ENCODE results near the gene WDR70. TPM values are rescaled to one million over a fixed set of nuclear protein-coding genes. Genes with fewer than 3 reads are reported as not detected.

The WDR70 gene
- total and polyA plus RNA-seq, 2 of the 8 experiments (the other 6 are each of a cell fraction or from before 2014, with no cell fraction given): 10.6 to 37.4 TPM

DNA sequence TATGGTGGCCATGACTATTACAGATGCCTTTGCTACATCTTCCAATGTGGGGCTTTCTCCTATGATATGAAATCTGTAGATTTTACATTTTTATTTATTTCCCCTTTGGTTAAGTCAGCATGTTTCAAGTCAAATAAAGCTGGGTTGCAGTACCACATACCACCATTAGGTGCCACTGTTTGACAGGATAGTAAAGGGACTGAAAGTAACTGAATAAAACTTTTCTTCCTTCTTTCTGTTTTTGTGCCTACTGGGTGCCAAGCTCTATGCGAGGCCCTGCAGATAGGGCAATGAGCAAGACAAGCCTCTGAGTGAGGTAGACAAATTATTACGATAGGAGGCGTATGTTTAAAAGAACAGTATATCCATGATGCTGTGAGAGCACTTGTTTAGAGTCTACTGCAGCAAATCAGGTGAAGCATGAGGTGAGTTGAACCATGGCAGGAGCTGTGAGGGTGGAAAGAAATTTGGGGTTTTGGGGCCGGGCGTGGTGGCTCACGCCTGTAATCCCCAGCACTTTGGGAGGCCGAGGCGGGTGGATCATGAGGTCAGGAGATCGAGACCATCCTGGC is 395.9 kb downstream of the WDR70 start:
- TF ChIP-seq GTF2F1 (IDR thresholded peaks at IDR 0.05; ENCODE audit: borderline replicate concordance, low read depth, low read length) (no peak), SAP30 (IDR thresholded peaks at IDR 0.05; ENCODE audit: insufficient read depth, insufficient replicate concordance, low read length) (no peak), TEAD4 (IDR thresholded peaks at IDR 0.05; ENCODE audit: low read depth, low read length) (peak; percentile 58), HDAC2 (IDR thresholded peaks at IDR 0.05; ENCODE audit: borderline replicate concordance in 1 of 2, low read depth in 2 of 2, low read length in 2 of 2) (no peak), MAFK (IDR thresholded peaks at IDR 0.05; ENCODE audit: low read depth, low read length) (0 out of 2 replicates have a peak, but pooled peaks have one; percentile 4), RAD21 (IDR thresholded peaks at IDR 0.05 in 1 of 2, conservative IDR thresholded peaks at IDR 0.05 in 1 of 2; ENCODE audit: low read depth in 2 of 2, low read length in 2 of 2) (peak; percentile 69 to 70), CTCF (IDR thresholded peaks at IDR 0.05; ENCODE audit: control extremely low read depth in 1 of 3, insufficient read depth in 1 of 3, low read depth in 1 of 3, low read length in 3 of 3) (peak in 2 of 3 experiments; percentile 32 to 68; a peak in 2 of 4 replicates), ZNF274 (IDR thresholded peaks at IDR 0.05; ENCODE audit: borderline replicate concordance, extremely low read depth, low read length) (no peak)
- Histone ChIP-seq H4K20me1 (replicated peaks in 1 of 2; ENCODE audit: control insufficient read depth in 1 of 2, insufficient read depth in 2 of 2, low read length in 2 of 2) (no peaks in the 10 kb centered on the region), H2AFZ (ENCODE audit: low read length) (no peak overlapping the region), H4K8ac (ENCODE audit: extremely low read depth, insufficient read depth, low read length) (no peak overlapping the region), H3K79me2 (ENCODE audit: control insufficient read depth in 1 of 2, insufficient read depth in 2 of 2, low read length in 2 of 2) (no peaks in the 10 kb centered on the region), H3K23me2 (ENCODE audit: low read depth, low read length) (no peaks in the 10 kb centered on the region), H3K4me3 (ENCODE audit: extremely low read depth in 1 of 4, insufficient read depth in 2 of 4, low read depth in 3 of 4, low read length in 4 of 4) (no peak overlapping the region), H3K27me3 (replicated peaks in 1 of 4; ENCODE audit: control insufficient read depth in 3 of 4, extremely low read depth in 1 of 4, insufficient read depth in 3 of 4, low read length in 3 of 4) (no peaks in the 10 kb centered on the region), H3K23ac (ENCODE audit: insufficient read length) (no peak overlapping the region), H4K5ac (ENCODE audit: insufficient read length, low read depth, low read length) (no peak overlapping the region), H3K18ac (ENCODE audit: extremely low read depth, low read length) (no peak overlapping the region), H3K4me1 (replicated peaks in 1 of 4; ENCODE audit: control insufficient read depth in 3 of 4, insufficient read depth in 4 of 4, low read length in 3 of 4) (no peaks in the 10 kb centered on the region), H3K9me3 (ENCODE audit: insufficient read depth in 2 of 2, low read depth in 1 of 2, low read length in 1 of 2) (peaks cover 9 to 14% of the 10 kb centered on the region in 2 experiments; a peak in 3 of 4 replicates), H3K27ac (ENCODE audit: low read depth, low read length) (no peak overlapping the region), H3K4me2 (ENCODE audit: insufficient read depth in 1 of 2, low read depth in 2 of 2, low read length in 2 of 2) (no peak overlapping the region), H2BK120ac (replicated peaks; ENCODE audit: low read depth, low read length) (no peak overlapping the region), H3K36me3 (ENCODE audit: control insufficient read depth in 2 of 4, insufficient read depth in 4 of 4, low read length in 3 of 4) (no peaks in the 10 kb centered on the region), H3K9ac (replicated peaks in 1 of 4; ENCODE audit: extremely low read depth in 1 of 4, low read depth in 3 of 4, low read length in 3 of 4) (no peak overlapping the region), H2BK20ac (ENCODE audit: low read length) (no peak overlapping the region), H3K79me1 (ENCODE audit: low read depth, low read length) (no peaks in the 10 kb centered on the region), H2BK5ac (ENCODE audit: low read depth, low read length) (no peak overlapping the region), H2AK5ac (ENCODE audit: low read depth, low read length) (no peak overlapping the region), H3K56ac (replicated peaks; ENCODE audit: insufficient read length, low read depth, low read length) (no peak overlapping the region), H2BK12ac (ENCODE audit: low read depth, low read length) (no peak overlapping the region), H3K4ac (replicated peaks; ENCODE audit: insufficient read length, low read depth, low read length) (no peak overlapping the region), H2BK15ac (ENCODE audit: low read length) (no peak overlapping the region), H4K91ac (replicated peaks; ENCODE audit: insufficient read length, low read length) (no peak overlapping the region), H3K14ac (ENCODE audit: insufficient read length) (no peak overlapping the region)
- ChIA-PET CTCF (ENCODE audit: partially characterized antibody) (interaction anchor here (0.6 to 5.0 kb wide), 41 partner anchors 9 to 452 kb away, joined by 3 to 42 read pairs (median 4); no protein-coding TSS in a partner anchor), POLR2A (ENCODE audit: partially characterized antibody) (no interaction called here)
- WGBS, 2 experiments (ENCODE audit: extremely low coverage in 1 of 2, insufficient coverage in 1 of 2, insufficient read length in 1 of 2, insufficient replicate concordance in 2 of 2, low coverage in 1 of 2, low lambda C conversion rate in 2 of 2, missing lambda C conversion rate in 1 of 2): 96% methylated on average over 9 of the region's 9 CpGs; no CpG with 5 or more reads in 1 of the 2 experiments
- DNase-seq (ENCODE audit: low read depth in 1 of 2, low spot score in 2 of 2) (peak in 1 of 2 experiments; percentile 80), FAIRE-seq (no peak)
